Epithelial cell of esophagus (primary cell): ENCODE results near the gene SCFD2.
A peak's percentile ranks its signal among the peaks of the same experiment; 100 is the strongest.

Source experiments
- DNase-seq: peaks from one replicate; pipeline ENCODE4 v3.0.0; 2010; ENCODE audit warnings: low read depth
- H3K4me3 ChIP-seq: 2 replicates; pipeline ENCODE4 v1.5.1; 2011; ENCODE audit warnings: mild to moderate bottlenecking, low read length, control low read depth
- CTCF ChIP-seq: IDR thresholded peaks from 2 replicates; pipeline ENCODE4 v1.5.1; 2011; ENCODE audit warnings: low read depth, mild to moderate bottlenecking, low read length, control low read depth, inconsistent platforms; ENCODE audit not compliant: insufficient read depth; ENCODE audit errors: missing control alignments

SCFD2 gene

GRCh38 chr4:53197772-53198142 lies 168.1 kb downstream of the SCFD2 start:
- no peak overlapping the region for H3K4me3 ChIP-seq
- no peak for DNase-seq
- no peak for TF ChIP-seq CTCF

GRCh38 chr4:53196882-53197771 lies 168.7 kb downstream of the SCFD2 start:
- peak; percentile 70 for TF ChIP-seq CTCF
- H3K4me3 ChIP-seq = no peak overlapping the region
- DNase-seq = peak; percentile 80

- no peak overlapping the region for H3K4me3 ChIP-seq
- no peak for DNase-seq
- no peak for TF ChIP-seq CTCF
Observed at GRCh38 chr4:53195815-53196661, 169.8 kb downstream of the SCFD2 start.

- no peak for DNase-seq
- no peak overlapping the region for H3K4me3 ChIP-seq
- TF ChIP-seq CTCF = no peak
Observed at GRCh38 chr4:53194727-53195126, 171.1 kb downstream of the SCFD2 start.

GRCh38 chr4:53193111-53193510 lies 172.8 kb downstream of the SCFD2 start:
- TF ChIP-seq CTCF = no peak
- H3K4me3 ChIP-seq = no peak overlapping the region
- DNase-seq = peak; percentile 14

- DNase-seq = no peak
- no peak overlapping the region for H3K4me3 ChIP-seq
- no peak for TF ChIP-seq CTCF
Observed at GRCh38 chr4:53192496-53192895, 173.4 kb downstream of the SCFD2 start.

- DNase-seq = no peak
- TF ChIP-seq CTCF = no peak
- no peak overlapping the region for H3K4me3 ChIP-seq
Observed at GRCh38 chr4:53191997-53192396, 173.9 kb downstream of the SCFD2 start.
